Hematopoietic multipotent progenitor cell treated with erythropoietin and hydrocortisone succinate and interleukin-3 and kit ligand, for 6 days (in vitro differentiated cells): ENCODE measurements around the gene CREB3.

Experiments used
- DNase-seq: peaks from one replicate; pipeline ENCODE4 v3.0.0-alpha.2; 2015

The CREB3 gene

DNA sequence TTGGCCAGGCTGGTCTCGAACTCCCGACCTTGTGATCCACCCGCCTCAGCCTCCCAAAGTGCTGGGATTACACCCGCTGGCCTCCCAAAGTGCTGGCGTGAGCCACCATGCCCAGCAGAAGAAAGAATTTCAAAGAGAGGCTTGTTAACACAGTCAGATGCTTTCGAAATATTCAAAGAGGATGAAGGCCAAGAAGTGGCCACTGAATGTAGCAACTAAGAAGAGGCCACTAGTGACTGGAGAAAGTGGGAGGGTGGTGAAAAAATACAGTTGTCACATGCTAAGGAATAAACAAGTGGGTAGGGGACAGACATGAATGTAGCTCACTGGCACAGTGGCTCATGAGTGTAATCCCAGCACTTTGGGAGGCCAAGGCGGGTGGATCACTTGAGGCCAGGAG, 29.8 kb upstream of the CREB3 start:
- DNase-seq: no peak

DNA sequence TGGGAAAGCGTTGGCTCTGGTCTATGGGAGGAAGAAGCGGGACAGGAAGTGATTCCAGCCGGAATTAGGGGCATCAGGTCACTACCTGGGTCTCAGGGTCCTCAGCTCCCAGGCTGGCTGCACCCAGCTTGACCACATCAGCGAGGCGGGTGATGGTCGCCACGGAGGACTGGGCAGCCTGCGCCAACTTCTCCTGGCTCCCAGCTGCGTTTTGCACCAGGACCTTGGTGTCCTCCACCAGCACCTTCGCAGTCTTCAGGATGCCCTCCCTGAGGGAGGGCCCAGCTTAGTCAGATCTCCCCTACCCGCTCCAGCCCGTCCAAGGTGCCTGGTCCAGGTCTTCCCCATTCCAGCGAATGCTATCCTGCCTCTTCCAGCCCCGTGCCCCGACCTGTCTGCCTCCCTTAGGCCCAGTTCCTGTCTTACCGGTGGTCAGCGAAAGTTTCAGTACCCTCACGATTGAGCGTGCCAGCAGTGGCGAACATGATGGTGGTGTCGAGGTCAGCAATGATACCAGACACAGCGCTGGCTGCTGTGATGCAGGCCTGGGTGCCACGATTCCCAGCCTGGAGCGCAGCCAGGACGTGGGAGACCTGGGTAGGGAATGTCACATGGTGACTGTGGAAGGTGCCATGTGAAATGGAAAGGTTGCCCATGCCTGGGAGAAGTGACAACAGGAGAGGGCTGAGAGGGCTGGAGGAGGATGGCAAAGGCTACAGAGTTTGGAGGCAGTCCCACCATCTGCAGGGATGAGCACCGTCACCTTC, 28.4 kb upstream of the CREB3 start:
- DNase-seq: no peak

DNA sequence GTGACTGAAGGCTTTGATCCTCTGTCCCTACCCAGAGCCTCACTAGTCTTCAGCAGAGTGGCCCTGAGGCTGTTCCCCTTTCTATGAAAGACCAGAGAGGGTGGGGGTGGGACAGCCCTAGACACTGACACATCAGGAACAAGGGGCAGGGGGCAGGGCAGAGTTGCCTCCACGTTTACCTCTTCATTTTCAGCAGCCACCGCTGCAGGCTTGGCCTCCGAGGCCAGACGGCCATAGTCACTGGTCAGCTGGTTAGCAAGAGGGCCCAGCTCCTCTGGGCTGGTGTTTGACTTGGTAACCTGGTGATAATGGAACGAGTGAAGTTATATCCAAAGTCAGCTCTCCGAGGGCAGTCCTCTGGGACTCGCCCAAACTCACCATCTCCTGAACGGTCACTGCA, 27.1 kb upstream of the CREB3 start:
- DNase-seq: no peak

DNA sequence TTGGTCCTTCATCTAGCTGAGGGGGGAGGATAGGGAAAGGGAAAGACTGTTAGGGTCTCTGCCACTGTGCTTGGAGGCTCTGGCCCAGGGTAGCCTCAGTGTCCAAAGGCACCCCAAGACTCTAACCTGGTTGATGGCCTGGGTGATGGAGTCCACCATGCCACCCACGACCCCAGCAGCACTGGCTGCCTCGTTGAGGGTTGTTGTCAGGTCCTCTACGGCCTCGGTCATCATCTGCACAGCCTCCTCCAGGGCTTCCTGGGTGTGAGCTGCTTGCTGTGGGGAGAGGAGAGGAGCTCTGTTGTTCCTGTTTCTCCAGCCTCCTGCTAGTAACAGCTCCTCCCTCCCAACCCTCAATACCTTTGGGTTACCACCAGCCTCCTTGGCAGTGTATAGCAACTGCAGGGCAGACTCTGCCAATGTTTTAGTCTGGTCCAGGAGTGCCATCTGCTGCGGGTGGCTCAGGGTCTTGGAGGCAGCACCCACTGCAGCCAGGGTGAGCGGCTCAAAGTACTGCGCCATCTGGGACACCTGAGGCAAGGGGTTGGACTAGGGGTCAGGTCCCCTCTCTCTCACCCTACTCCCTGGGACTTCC, 26.5 kb upstream of the CREB3 start:
- no peak for DNase-seq

DNA sequence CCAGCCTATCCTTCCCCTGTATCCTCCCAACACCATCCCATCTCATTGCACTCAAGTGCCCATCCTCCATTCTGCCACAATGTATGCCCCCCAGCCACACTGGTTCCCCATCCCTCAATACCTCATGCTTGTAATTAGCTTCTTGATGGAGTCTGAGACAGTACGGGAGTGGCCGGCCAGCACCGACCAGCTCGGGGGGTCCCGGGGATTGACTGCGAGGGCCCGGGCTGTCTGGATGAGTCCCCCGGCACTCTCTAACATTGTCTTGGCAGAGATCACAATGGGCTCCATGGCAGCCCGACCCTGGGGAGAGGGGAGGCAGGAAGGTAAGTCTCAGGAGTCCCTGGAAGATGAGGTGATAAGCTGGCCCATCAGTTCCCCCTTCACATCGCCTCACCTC, 25.5 kb upstream of the CREB3 start:
- DNase-seq: no peak

DNA sequence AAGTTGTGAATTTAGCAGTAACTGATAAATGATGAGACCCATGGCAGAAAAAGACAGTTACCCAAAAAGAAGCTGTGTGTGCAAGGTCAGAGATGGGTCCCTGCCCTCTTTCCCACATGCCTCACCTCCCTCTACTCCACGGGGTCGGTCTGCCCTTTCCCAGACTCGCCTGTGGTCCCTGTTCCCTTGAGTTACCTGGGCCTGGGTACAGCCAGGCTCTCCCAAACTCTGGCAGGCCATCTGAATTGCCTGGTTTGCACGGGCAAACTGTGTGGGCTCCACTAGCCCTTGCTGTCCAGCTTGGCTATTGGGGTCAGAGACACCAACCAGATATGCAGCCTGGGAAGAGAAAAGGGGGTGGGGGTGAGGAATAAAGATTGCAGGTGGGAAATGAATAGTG, 24.3 kb upstream of the CREB3 start:
- DNase-seq: no peak

DNA sequence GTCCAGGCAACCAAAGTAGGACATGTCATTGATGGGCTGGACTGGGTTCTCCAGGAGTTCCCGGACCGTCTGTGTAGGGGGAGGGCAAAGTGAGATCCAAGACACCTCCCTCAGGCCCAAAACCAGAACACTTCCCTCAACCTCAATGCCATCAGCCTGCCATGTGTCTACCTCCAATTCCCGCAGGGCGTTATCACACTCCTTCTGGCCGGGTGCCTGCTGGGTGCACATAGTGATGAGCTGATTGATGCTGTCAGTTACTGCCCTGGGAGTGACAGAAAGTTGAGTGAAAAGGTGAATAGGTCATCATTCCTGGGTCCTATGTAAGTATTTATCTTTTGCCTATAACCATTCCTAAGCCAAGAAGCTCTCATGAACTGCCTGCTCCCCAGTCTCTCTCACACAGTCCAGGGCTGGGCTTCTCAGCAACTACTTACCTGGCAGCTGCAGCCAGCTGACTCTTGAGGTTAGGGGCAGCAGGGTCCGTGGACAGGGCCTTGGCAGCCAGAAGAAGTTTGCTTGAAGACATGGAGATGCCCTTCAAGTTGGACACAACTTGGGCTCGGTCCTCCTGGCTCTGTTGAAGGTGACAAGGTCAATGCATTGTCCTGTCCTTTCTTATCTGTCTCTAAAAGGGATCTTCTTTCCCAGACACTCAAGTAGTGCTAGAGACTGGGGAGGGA, 21.5 kb upstream of the CREB3 start:
- DNase-seq: no peak

DNA sequence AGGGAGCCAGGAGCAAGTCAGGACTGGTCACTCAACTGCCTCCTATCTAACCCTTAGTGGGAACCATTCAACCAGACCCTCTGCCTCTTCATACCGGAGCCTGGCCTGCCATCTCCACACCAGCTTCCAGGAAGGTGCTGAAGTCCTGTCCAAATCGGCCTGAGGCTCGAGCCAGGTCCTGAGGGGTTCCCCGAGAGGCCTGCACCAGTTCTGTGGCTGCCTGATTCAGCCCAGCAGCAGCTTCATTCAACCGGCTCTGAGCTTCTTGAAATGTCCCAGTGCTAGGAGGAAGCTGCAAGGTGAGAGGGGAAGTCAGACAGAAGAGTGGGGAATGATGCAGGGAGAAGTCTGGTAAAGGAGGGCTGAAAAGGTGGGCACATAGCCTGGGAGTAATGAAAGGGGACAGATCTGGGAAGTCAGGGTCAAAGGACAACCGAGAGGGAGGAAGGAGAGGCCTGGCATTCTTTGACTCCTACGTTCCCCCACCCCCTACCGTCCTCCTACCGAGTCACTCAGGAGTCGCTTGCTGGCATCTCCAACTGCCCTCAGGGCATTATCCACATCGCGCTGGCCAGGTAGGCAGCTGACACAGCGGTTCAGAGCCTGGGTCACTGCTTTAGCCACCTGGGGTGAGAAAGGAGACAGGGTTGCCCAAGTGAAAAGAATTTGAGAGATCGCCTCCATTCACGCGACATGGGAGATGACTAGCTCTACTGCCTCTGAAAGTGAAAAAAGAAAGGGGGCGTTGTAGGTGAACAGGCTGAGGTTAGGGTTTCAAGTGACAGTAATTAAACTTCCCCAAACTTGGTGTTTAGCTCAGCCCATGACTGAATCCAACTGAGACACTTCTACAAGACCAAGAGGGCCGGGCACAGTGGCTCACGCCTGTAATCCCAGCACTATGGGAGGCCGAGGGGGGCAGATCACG, 20.7 kb upstream of the CREB3 start:
- DNase-seq: no peak

DNA sequence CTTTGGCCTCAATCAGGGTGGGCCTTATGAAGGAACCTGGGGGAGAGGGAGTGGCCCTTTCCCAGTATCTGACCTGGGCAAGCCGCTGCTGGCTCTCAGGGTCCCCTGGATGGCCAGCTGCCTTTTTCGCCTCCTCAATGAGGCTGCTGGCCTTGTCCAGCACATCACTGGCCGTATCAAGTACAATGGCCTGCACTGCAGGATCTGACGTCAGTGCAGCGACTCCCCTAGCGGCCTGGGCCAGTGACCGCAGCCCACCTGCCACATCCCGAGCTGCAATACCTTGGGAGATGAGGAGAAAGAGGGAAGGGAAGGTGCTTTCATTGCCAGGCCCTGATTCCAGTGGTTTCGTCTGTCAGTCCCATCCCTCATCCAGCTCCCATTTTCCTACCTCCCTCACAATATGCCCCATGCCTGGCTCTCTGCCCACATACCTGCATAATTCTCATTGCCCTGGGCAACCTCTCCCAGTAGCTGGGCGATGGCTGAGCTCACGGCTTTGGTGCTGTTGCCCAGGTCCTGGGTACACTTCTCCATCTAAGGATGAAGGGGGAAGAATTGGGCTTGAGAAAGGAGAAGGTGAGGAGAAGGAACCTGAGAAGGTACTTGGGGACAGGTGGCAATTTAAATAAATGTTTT, 19.6 kb upstream of the CREB3 start:
- DNase-seq: no peak

DNA sequence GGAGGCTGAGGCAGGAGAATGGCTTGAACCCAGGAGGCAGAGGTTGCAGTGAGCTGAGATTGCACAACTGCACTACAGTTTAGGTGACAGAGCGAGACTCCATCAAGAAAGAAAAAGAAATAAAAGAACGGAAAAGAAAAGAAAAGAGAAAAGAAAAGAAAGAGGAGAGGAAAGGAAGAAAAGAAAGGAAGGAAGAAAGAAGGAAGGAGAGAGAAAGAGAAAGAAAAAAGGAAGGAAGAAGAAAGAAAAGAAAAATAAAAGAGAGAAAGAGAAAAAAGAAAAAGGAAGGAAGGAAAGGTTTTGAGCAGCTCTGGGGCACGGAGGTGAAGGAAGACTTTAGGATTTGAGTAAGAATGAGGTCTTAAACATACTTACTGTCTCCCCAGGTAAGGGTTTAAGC, 18.9 kb upstream of the CREB3 start:
- no peak for DNase-seq

DNA sequence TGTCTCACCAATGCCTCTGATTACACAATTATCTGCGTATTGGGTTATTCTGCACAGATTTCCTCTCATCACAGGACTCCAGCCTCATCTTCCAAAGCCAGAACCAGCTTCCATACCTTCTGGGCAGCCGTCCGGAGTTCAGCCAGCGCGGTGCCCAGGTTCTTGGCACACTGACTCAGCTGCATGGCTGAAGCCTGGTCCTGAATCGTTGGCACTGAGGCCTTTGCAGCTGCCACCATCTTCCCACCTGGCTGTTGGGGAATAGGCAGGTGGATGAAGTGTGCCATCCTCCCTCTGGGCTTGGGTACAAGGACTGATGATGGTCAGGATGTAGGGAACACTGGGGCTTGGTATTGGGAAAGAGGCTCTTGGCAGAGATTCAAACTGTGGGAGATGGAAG, 18.3 kb upstream of the CREB3 start:
- no peak for DNase-seq

DNA sequence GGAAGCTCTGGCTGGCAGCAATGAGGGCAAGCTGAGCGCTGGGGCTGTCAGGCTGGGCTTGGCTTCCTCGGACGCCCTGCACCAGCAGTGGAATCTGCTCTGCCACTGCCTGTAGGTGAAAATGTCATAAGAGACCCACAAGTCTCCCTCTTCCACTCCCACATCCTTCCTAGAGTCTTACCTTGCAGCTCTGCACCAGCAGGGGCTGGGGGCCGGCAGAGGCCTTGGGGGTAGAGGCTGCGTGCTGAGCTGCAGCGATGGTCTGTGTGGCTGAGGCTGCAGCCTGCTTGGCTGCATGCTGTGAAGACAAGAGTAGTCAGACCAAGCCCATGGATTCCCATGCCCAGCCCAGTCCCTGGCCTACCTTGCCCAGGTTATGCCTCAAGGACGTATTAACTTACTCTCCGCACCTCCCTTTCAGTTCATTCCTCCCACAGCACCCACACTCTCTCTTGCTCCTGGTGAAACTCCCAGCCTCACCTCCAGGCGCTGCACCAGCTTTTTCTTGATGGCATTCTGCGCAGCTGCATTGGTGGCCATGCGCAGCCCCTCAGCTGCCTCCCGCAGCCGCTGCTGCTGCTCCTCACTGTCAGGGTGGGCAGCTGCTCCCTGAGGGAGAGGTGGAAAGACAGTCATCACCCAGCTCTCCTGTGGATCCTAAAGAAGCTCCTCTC, 17.8 kb upstream of the CREB3 start:
- no peak for DNase-seq

DNA sequence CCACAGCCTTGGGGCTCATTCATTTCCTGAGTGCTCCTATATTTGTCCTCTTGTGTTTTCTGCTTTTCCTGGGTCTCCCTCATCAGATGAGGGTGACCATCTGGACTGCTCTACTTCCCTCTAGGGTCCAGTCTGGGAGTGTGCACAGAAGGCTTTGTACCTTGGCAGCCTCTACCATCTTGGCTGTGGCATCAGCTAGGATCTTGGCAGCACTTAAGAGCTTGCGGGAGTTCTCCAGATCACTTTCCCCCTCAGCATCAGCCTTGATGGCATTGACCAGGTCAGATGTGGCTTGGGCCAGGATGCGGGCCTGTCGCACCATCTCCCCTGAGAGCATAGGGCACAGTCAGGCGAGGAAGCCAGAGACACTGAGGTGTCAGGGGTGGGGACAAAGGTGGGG, 16.2 kb upstream of the CREB3 start:
- DNase-seq: no peak

DNA sequence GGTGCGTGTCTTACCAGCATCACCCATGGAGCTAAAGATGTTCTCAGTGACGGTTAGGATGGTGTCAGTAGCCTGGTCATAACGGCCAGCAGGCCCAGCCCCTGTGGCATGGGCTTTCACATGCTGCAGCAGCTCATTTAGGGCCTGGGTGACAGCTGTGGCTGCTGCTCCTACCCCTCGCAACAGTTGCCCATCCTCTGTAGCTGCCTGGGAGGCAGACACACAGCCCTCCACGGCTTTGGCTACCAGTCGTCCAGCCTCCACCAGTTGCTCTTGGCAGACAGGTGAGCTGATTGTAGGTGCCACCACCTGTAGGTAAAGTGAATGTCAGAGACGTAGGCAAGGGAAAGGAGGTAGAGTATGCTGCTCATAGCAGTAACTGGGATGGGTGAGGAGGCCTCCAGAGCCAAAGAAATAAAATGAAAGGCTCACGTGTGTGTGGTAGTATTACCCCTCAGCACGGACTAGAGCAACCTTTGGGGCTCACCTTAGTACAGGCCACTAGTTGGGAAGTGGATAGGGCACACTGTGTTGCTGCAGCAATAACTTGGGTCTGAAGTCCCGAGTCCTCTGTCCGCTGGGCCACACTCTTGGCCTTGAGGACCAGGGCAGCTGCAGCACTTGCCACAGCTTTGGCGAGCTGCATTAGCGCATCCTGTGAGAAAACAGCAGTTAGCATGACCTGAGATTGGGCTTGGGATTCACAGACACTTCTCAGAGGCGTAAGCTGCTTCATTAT, 15.2 kb upstream of the CREB3 start:
- DNase-seq: no peak

DNA sequence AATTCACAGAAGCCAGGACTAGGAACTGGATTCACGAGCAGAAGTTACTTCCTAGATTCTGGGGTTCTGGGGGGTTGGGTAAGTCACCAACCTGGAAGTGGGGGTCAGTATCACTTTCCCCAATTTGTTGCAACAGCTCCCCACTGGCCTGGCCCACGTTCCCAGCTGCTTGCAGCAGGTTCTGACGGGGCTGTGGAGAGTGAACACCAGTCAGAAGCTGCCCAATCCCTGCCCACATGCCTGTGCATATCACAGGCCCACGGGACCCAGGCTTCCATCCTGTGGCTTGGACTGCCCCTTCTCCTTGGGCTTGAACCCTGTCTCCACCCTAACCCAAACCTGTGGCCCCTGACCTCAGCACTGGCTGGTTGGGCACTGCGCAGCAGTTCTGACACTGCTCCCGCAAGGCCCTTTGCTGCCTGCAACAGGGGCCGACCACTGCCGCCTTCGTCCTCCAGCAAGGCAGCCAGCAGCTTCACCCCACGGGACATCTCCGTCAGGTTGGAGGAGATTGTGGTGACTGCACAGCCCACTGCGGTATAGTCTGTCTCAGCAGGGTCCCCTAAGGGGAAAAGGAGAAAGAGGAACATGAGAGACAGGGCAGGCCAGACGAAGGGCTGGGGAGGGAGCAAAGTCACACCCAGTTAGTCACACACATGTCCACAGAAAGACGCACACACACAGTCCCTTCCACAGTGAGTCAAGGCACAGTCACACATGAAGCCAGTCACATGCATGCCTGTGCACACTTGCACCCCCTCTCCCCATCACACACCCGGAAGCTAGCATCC, 13.6 kb upstream of the CREB3 start:
- DNase-seq: no peak

DNA sequence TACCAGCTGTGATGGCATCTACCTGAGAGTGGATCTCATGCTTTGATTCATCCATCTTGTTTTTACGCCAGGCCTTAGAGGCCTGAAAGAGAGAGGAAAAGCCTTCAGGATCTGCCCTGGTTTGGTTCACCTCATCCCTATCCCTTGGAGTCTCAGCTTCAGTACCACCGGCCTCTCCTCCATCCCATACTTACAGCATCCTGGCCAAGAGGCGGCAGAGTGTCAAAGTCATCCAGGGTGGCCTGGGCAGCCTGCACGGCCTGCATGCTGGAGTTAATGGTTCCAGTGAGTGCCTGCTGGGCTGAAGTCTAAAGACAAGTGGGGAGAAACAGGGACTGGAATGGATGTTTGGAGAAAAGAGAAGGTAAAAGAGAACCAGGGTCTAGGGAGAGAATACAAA, 12.9 kb upstream of the CREB3 start:
- DNase-seq: no peak

DNA sequence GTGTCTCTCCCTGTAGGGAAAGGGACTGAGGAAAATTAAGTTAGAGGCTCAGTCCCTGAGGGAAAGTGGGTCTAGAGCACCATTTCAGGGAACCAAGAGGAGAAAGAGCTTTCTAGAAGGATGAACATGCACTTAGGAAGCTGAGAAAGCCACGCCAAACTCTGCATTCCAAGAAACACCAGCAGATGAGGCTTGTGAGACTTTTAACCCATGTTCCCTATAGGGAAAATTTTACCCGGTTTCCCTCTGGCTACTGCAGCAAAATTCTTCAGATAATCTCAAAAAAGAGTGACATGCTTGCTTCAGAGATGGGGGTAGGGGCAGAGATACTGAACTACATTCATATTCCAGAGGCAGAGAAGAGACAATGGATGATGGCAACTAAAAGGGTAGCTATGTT, 9.0 kb upstream of the CREB3 start:
- no peak for DNase-seq

DNA sequence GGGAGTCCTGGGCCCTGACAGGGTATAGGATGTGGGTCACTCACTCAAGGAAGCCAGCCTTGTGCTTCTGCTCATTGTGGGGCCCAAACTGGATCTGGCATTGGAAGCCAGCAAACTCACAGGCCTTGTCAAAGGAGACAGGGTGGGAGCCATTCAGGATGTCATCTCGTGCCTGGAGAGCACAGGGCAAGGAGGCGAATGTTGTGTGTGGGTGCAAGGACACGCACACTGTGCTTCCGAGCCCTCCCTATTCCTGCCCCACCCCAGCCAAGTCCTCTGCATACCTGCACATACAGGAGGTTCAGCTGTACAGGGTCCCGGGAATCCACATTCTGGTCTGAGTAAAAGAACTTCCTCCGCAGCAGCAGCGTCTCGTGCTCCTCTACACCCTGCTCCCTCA, 8.6 kb upstream of the CREB3 start:
- no peak for DNase-seq

DNA sequence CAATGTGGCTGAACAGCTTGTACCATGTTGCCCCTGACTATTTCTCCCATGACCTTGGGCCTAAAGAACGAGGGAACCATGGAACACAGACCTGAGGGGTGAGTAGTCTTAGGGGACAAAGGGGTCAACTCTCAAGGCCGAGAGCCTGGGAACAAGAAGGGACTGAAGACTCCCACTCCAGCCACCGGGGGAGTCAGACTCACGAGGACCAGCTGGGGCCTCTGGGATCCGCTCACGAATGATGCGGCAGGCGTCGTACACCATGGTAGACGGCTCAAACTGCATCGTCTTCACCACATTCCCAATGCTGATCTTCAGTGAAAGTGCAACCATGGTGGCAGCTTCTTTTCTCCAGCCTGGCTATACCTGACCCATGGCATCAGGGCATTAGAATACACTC, 7.1 kb upstream of the CREB3 start:
- no peak for DNase-seq

DNA sequence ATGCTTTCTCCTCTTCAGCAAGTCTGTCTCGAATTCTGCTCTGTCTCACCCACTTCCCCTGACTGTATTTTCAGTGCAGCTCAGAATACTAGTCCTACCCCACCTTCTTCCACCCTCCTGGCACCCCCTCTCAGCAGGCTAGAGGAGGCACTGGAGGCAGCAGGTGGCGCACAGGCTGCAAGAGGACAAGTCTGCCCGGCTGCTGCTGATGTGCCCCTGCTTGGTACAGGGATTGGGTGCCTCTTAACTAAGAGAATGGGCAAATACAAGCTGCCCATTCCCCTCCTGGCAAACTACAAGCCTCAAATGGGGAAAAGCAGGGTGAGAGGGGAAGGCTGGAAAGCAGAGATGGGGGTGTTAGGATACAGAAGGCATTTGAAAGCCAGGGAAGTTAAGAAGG, 5.5 kb upstream of the CREB3 start:
- DNase-seq: peak; percentile 88

DNA sequence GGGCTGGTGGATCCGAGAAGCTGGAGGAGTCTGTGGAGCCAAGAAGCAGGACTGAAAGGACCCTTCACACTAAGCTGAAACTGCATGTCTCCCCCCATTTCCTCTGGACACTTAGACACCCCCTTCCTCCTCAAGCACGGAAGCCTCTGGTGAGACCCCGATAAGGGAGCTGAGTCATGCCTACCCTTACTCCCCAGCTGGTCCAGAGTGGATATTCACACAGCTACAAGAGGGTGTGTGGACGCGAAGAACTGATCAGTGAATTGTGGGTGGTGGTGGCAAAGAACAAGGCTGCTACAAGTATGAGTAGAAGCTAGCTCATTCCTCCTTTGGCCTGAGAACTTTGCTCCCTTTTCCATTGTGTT, 4.8 kb upstream of the CREB3 start:
- DNase-seq: peak; percentile 70
